Upper lobe of left lung (tissue), 6 donors: ENCODE data around the gene GRIK4. TPM values are rescaled to one million over a fixed set of nuclear protein-coding genes. Genes with fewer than 3 reads are reported as not detected.
A peak's percentile ranks its signal among the peaks of the same experiment; 100 is the strongest.

Source experiments
- ATAC-seq, 2 donors: fragments of 200-7000 bp; cut with Tn5 transposase; one replicate each; pipeline ENCODE4 v1.9.1; 2022; ENCODE audit warnings: mild to moderate bottlenecking in 2 of 2, moderate library complexity in 2 of 2; ENCODE audit not compliant: low FRiP score in 2 of 2
- DNase-seq, 2 donors: peaks; one replicate each; pipeline ENCODE4 v3.0.0-alpha.2; 2019 to 2020
- H3K27ac ChIP-seq, 4 donors: fragments of 200-600 bp; sonication (generic); one replicate each; pipeline ENCODE4 v1.5.1; 2016 to 2019
- H3K27me3 ChIP-seq, 4 donors: fragments of 200-600 bp; sonication (generic); one replicate each; pipeline ENCODE4 v1.5.1; 2017 to 2019
- H3K36me3 ChIP-seq, 4 donors: fragments of 200-600 bp; sonication (generic); one replicate each; pipeline ENCODE4 v1.5.1; 2016 to 2019
- H3K4me1 ChIP-seq, 4 donors: fragments of 200-600 bp; sonication (generic); one replicate each; pipeline ENCODE4 v1.5.1; 2018 to 2019
- H3K4me3 ChIP-seq, 4 donors: fragments of 200-600 bp; sonication (generic); one replicate each; pipeline ENCODE4 v1.5.1; 2017 to 2019; ENCODE audit warnings: mild to moderate bottlenecking in 2 of 4, moderate library complexity in 1 of 4
- H3K9me3 ChIP-seq, 4 donors: fragments of 200-600 bp; sonication (generic); one replicate each; pipeline ENCODE4 v1.5.1; 2018 to 2019
- EP300 ChIP-seq, 4 donors: sonication (generic); formaldehyde crosslinking; IDR thresholded peaks; one replicate each; pipeline ENCODE4 v1.5.1; 2017; ENCODE audit warnings: antibody characterized with exemption in 4 of 4, control low read depth in 2 of 4
- POLR2A ChIP-seq, 4 donors: fragments of 450-650 bp; IDR thresholded peaks; one replicate each; pipeline ENCODE4 v1.5.1; 2016 to 2017; ENCODE audit warnings: antibody characterized with exemption in 4 of 4, mild to moderate bottlenecking in 2 of 4
- POLR2AphosphoS5 ChIP-seq, 2 donors: sonication (generic); formaldehyde crosslinking; IDR thresholded peaks; one replicate each; pipeline ENCODE4 v1.5.1; 2017; ENCODE audit warnings: antibody characterized with exemption in 2 of 2
- WGBS, 2 donors: methylation state at CpG; one replicate each; pipeline ENCODE4 v1.1.5; 2017 to 2018; 5-methylcytosine and 5-hydroxymethylcytosine counted together
- total RNA-seq, 6 donors: library from RNA; depleted of rRNA in 4 of 6; stranded (reverse); fragments of >200 nt in 4 of 6; gene quantifications; one replicate each; pipeline versions ENCODE4 v1.1.0 to v1.2.1, GENCODE V29; 2016 to 2021
- TF ChIP-seq, protein P1 (sequence below), 6 experiments: fragments of 450-650 bp in 4 of 6; fragments of 200-600 bp in 2 of 6; sonication (generic) in 2 of 6; IDR thresholded peaks; one replicate each; pipeline ENCODE4 v1.5.1; 2016 to 2019; ENCODE audit warnings: antibody characterized with exemption in 6 of 6
- donor health status: DM: no; HTN: no; CAD: no; lungs with moderate emphysema.
- donor health status: DM: no; HTN: yes; CAD: no; lungs with severe emphysema.

Gene GRIK4
- total RNA-seq, 6 donors from 2014 or later: 0.30 to 8.4 (median 0.78) TPM

DNA sequence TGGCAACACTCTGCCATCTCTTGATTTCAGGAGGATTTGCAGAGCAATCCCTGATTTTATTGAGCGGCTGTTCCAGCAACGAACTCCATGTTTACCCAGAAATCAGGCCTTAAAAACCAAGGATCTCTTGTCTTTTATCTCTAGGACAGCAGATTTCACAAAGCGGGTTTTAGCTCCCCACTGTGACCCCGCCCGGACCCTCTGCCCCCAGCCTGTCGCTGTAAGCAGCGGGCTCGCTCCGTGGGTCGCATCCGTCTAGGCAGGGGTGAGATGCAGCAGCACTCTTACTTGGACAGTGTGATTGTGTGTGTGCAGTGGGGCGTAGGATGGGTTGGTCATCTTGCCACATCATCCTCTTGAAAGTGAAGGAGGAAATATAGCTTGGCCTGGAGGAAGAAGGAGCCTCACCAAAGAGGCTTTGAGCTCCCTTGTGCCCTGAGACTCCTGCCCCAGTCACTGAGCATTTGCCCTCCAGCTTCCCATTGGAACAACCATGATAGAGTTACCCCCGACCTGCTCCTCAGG is 323.2 kb downstream of the GRIK4 start:
- WGBS, 2 donors: 91 to 92% methylated on average over 13 of the region's 13 CpGs
- H3K27me3 ChIP-seq: no peaks in the 10 kb centered on the region
- TF ChIP-seq POLR2A (IDR thresholded peaks at IDR 0.05) (no peak), EP300 (IDR thresholded peaks at IDR 0.05) (no peak), POLR2AphosphoS5 (IDR thresholded peaks at IDR 0.05) (no peak)
- TF ChIP-seq, protein P1, sequence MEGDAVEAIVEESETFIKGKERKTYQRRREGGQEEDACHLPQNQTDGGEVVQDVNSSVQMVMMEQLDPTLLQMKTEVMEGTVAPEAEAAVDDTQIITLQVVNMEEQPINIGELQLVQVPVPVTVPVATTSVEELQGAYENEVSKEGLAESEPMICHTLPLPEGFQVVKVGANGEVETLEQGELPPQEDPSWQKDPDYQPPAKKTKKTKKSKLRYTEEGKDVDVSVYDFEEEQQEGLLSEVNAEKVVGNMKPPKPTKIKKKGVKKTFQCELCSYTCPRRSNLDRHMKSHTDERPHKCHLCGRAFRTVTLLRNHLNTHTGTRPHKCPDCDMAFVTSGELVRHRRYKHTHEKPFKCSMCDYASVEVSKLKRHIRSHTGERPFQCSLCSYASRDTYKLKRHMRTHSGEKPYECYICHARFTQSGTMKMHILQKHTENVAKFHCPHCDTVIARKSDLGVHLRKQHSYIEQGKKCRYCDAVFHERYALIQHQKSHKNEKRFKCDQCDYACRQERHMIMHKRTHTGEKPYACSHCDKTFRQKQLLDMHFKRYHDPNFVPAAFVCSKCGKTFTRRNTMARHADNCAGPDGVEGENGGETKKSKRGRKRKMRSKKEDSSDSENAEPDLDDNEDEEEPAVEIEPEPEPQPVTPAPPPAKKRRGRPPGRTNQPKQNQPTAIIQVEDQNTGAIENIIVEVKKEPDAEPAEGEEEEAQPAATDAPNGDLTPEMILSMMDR (IDR thresholded peaks at IDR 0.05): no peak
- H3K27ac ChIP-seq: no peak overlapping the region
- DNase-seq (peak in 1 of 2 donors; percentile 53), ATAC-seq (no peak)
- no peak overlapping the region for H3K4me3 ChIP-seq
- no peaks in the 10 kb centered on the region for H3K4me1 ChIP-seq
- no peaks in the 10 kb centered on the region for H3K9me3 ChIP-seq
- no peaks in the 10 kb centered on the region for H3K36me3 ChIP-seq

DNA sequence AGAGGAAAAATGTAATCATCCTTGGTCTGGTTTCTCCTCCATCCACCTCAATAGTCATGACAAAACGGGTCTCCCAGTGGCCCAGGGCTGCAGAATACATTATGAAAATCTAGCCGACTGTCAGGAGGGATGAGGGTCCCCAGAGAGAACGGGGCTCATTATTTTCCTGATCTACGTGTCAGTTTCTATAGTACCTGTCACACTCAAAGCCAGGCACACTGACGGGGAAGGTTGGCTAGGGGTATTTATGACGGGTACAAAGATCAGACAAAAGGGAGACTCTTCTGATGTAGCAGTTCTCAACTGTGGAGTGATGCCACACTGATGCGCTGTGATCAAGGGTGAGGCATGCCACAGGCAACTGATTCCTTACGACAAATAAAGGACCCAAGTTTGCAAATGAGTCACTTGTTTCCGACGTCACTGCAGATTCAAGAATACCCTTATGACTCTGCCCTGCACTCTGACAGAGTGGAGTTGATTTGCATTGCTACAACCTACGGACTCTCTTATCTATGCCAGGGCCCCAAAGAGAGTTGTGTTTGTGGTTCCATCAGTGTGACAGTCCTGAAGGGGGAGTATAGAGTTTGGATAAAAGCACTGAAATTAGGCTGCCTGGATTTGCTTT is 324.2 kb downstream of the GRIK4 start:
- DNase-seq (no peak), ATAC-seq (no peak)
- no peaks in the 10 kb centered on the region for H3K4me1 ChIP-seq
- no peak overlapping the region for H3K27ac ChIP-seq
- TF ChIP-seq EP300 (IDR thresholded peaks at IDR 0.05) (no peak), POLR2AphosphoS5 (IDR thresholded peaks at IDR 0.05) (no peak), POLR2A (IDR thresholded peaks at IDR 0.05) (no peak)
- TF ChIP-seq, protein P1 (IDR thresholded peaks at IDR 0.05): no peak
- H3K4me3 ChIP-seq: no peak overlapping the region
- H3K9me3 ChIP-seq: no peaks in the 10 kb centered on the region
- no peaks in the 10 kb centered on the region for H3K27me3 ChIP-seq
- no peaks in the 10 kb centered on the region for H3K36me3 ChIP-seq
- WGBS, 2 donors: 80 to 81% methylated on average over 11 of the region's 11 CpGs

DNA sequence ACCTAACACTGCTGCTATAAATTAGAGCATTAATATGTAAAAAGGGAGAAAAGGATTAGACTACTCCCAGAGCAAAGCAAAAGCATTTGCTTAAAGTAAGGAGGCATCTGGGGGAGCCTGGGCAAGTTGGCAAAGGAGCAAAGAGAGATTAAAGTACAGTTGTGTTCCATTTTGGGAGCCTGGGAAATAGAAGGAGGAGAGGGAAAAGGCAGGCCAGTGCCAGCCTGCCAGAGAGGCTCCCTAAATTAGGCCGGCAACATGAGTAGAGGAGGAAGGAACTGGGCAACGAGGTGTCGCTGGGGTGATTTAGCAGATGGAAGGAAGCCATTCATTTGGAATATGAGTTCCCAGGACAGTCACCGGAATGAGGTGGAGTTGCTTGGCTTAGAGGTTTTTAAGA is 326.1 kb downstream of the GRIK4 start:
- no peaks in the 10 kb centered on the region for H3K9me3 ChIP-seq
- ATAC-seq: no peak
- 55 to 60% methylated on average over 4 of the region's 4 CpGs for WGBS, 2 donors

DNA sequence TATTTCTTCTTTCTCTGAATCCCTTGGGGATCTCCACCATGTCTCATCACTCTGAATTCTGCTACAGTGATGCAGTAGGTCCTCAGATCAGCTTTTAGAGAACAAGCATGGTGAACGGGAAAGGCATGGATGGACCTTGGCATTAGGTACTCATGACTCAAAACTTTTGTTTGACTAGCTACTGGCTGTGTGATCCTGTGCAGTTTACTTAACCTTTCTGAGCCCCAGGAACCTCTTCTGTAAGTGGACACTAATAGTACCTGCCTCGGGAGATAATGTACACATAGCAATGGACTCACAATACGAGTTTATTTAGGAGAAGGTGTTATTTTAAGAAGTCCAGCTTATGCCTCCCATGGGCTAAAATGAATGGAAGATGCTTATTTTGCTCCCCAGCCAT is 327.7 kb downstream of the GRIK4 start:
- TF ChIP-seq EP300 (IDR thresholded peaks at IDR 0.05): no peak
- Histone ChIP-seq H3K4me3 (no peak overlapping the region), H3K27ac (no peak overlapping the region), H3K27me3 (no peaks in the 10 kb centered on the region), H3K9me3 (no peaks in the 10 kb centered on the region), H3K4me1 (no peaks in the 10 kb centered on the region), H3K36me3 (no peaks in the 10 kb centered on the region)
- ATAC-seq (no peak), DNase-seq (no peak)
- WGBS, 2 donors: 78 to 80% methylated on average over 3 of the region's 3 CpGs

More for the DNA sequence above, 326.1 kb downstream of the GRIK4 start:
- H3K27ac ChIP-seq: no peak overlapping the region
- DNase-seq: no peak
- H3K4me3 ChIP-seq: no peak overlapping the region
- TF ChIP-seq, protein P1 (IDR thresholded peaks at IDR 0.05): no peak
- TF ChIP-seq EP300 (IDR thresholded peaks at IDR 0.05): no peak
- TF ChIP-seq POLR2A (IDR thresholded peaks at IDR 0.05): no peak
- no peak for TF ChIP-seq POLR2AphosphoS5 (IDR thresholded peaks at IDR 0.05)
- H3K27me3 ChIP-seq: no peaks in the 10 kb centered on the region
- no peaks in the 10 kb centered on the region for H3K4me1 ChIP-seq
- H3K36me3 ChIP-seq: no peaks in the 10 kb centered on the region

DNA sequence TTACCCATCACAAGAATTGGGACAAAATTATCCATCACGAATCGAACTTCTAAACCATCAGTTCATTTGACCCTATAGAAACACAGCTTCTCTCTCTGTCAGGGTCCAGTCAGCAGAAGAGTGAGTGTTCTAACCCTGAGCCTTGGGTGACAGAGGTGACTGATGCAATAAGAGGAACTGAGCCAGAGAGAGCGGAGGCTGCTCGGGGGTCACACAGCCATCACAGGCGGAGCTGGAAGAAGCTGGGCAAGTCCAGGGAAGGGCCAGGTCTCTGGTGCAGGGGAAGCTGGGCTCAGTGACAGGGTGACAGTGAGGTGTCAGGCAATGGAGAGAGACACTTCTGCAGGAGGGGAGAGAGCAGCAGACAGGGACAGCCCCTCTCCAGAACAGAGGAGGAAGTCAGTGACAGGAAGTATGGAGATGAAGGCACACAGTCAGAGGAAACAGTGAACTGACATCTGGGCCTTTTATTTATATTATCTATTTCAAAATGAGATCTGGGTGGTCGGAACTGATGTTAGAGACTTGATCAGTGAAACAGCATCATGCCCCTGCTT is 328.4 kb downstream of the GRIK4 start:
- ATAC-seq: peak in 1 of 2 donors; percentile 41

More for the DNA sequence above, 328.4 kb downstream of the GRIK4 start:
- Histone ChIP-seq H3K4me3 (no peak overlapping the region), H3K27me3 (no peaks in the 10 kb centered on the region), H3K9me3 (no peaks in the 10 kb centered on the region), H3K4me1 (no peaks in the 10 kb centered on the region), H3K27ac (no peak overlapping the region), H3K36me3 (no peaks in the 10 kb centered on the region)
- TF ChIP-seq, protein P1 (IDR thresholded peaks at IDR 0.05): no peak
- TF ChIP-seq EP300 (IDR thresholded peaks at IDR 0.05) (no peak), POLR2A (IDR thresholded peaks at IDR 0.05) (no peak), POLR2AphosphoS5 (IDR thresholded peaks at IDR 0.05) (no peak)
- whole genome bisulfite sequencing, 2 donors: 62 to 71% methylated on average over 6 of the region's 6 CpGs
- no peak for DNase-seq
